GM10248 (cell line): ENCODE data around the gene ACTN4.
A peak's percentile ranks its signal among the peaks of the same experiment; 100 is the strongest.

Experiments used
- CTCF ChIA-PET: fragments of 300-600 bp; sonication (Branson Sonifier 250); formaldehyde crosslinking; extraction: SDS; loops from one replicate; lab custom pipeline; 2021; ENCODE audit warnings: antibody characterized with exemption; lab: Yijun Ruan, JAX
- POLR2A ChIA-PET: fragments of 350-650 bp; sonication (Branson Sonifier 250); formaldehyde crosslinking; extraction: SDS; loops from one replicate; lab custom pipeline; 2020; ENCODE audit warnings: antibody characterized with exemption; lab: Yijun Ruan, JAX
- DNase-seq: peaks from one replicate; pipeline ENCODE4 v3.0.0; 2012; ENCODE audit errors: extremely low spot score
- CTCF ChIP-seq: IDR thresholded peaks from 2 replicates; pipeline ENCODE4 v1.5.1; 2012; ENCODE audit warnings: mild to moderate bottlenecking, low read depth; ENCODE audit errors: extremely low read depth, missing control alignments, control extremely low read depth

The ACTN4 gene

GRCh38 chr19:38663957-38664502 is 16.6 kb downstream of the ACTN4 start:
- no peak for TF ChIP-seq CTCF
- POLR2A ChIA-PET: interaction anchor here (1.0 kb wide), 1 partner anchor 11 kb away, joined by 3 read pairs; no protein-coding TSS in a partner anchor
- peak; percentile 24 for DNase-seq
- CTCF ChIA-PET: interaction anchor here (1.0 to 2.0 kb wide), 2 partner anchors 10 to 29 kb away, joined by 4 to 8 read pairs; no protein-coding TSS in a partner anchor

GRCh38 chr19:38664503-38665211 is 17.2 kb downstream of the ACTN4 start:
- peak; percentile 38 for DNase-seq
- TF ChIP-seq CTCF: no peak
- ChIA-PET CTCF (interaction anchor here (0.7 to 2.0 kb wide), 4 partner anchors 10 to 266 kb away, joined by 3 to 8 read pairs (median 4); partner anchors contain the start of genes FAM98C, MRPS12 and SARS2), POLR2A (no interaction called here)

GRCh38 chr19:38665219-38665931 is 17.9 kb downstream of the ACTN4 start:
- CTCF ChIA-PET: interaction anchor here (0.7 to 2.0 kb wide), 4 partner anchors 9 to 265 kb away, joined by 3 to 8 read pairs (median 4); partner anchors contain the start of genes FAM98C, MRPS12 and SARS2
- DNase-seq: no peak
- no peak for TF ChIP-seq CTCF
- POLR2A ChIA-PET: no interaction called here

GRCh38 chr19:38665950-38666662 is 18.7 kb downstream of the ACTN4 start:
- CTCF ChIA-PET: interaction anchor here (1.1 to 2.0 kb wide), 3 partner anchors 8 to 17 kb away, joined by 4 to 8 read pairs (median 8); no protein-coding TSS in a partner anchor
- TF ChIP-seq CTCF: no peak
- POLR2A ChIA-PET: no interaction called here
- DNase-seq: no peak

- peak; percentile 71 for DNase-seq
- CTCF ChIA-PET: interaction anchor here (1.1 to 1.9 kb wide), 4 partner anchors 10 to 102 kb away, joined by 3 to 8 read pairs (median 4); no protein-coding TSS in a partner anchor
- no peak for TF ChIP-seq CTCF
- POLR2A ChIA-PET: interaction anchor here (1.0 kb wide), 1 partner anchor 20 kb away, joined by 3 read pairs; the partner anchor contains the start of gene ACTN4
These were observed 19.4 kb downstream of the ACTN4 start for GRCh38 chr19:38666663-38667511.
